ENCODE measurements around the gene METAP2.

METAP2 gene

DNA sequence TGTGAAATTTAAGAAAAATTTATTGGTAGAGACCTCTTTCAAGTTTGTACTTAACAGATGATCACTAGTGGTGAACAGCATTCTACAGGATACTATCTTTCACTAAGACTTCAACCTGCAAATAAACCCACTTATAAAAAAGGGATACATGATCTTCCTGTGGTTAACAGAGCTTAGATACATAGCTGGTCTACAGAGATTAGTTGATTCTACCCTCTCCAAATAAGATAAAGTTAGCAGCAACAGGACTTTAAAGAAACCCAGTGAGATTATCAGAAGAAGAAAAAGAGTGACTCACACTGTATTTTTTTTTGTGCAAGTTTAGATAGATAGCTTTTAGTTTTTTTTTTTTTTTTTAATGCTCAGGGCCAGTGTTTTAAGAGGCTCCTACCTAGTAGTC lies 42.8 kb downstream of the METAP2 start:
- no peak for DNase-seq

GRCh38 chr12:95517246-95517645 lies 43.3 kb downstream of the METAP2 start:
- no peak for DNase-seq

- no peak for DNase-seq
These were observed 45.0 kb downstream of the METAP2 start for GRCh38 chr12:95518944-95519343.

GRCh38 chr12:95520816-95521215 lies 46.9 kb downstream of the METAP2 start:
- DNase-seq = no peak

- peak; percentile 29 for DNase-seq
These were observed 48.7 kb downstream of the METAP2 start for GRCh38 chr12:95522692-95523091.

GRCh38 chr12:95528431-95528830 lies 54.5 kb downstream of the METAP2 start:
- DNase-seq = no peak

DNA sequence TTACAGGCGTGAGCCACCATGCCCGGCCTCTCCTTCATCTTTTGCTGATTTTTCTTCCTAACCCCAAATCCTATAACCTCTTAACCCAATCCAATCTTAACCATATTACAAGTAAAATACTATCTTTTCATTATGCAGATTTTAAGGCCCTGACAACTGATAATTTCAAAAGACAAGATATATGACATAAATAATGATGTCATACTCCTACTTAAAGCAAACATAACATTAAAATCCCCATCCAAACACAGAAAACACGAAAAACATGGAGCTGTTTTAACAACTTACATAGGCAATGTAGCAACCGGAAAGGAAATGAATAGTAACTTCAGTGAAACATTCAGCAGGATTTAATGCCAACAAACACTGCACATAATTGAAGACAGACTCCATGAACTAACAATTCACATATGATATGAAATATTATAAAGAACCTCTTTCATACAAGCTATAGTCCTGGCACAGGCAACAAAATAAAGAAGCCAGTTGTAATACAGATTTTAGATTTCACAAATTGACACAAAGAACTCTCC lies 55.8 kb downstream of the METAP2 start:
- peak; percentile 66 for DNase-seq

DNA sequence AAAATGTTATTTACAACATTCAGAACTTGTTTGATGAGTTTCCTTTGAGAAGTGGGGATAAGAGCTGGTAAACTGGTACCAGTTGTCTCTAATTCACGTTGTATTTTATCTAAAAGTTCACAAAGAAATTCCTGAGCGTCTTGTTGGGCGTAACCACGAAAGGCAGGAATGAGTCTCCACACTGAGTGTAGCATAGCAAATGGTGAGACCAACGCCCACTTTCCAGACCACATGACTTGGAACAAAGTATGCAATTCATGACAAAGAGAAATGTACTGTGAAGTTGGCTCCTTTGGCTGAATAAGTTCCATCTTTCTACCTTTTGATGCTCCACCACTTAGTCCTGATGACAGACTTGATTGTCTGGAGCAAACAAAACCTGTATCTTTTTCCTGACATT lies 58.9 kb downstream of the METAP2 start:
- DNase-seq = peak; percentile 54

GRCh38 chr12:95533985-95534384 lies 60.0 kb downstream of the METAP2 start:
- DNase-seq = no peak

GRCh38 chr12:95538006-95538405 lies 64.1 kb downstream of the METAP2 start:
- DNase-seq = no peak

DNA sequence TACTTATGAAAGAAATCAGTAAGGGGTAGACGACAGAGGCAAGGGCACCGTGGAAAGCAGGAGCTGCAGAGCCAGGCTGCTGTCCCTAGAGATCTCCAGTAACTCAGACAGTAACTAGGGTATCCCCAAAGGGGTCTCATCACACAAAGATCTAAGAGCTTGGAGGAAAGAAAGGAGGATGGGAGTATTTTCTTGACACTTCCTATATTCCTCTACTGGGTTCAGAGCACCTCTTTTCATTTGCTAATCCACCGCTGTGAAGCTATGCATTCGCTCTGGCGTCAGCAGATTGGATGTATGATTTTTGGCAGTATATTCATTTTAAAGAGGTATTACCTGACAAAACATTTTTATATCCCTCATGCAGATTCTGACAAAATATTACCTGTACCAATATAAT lies 64.7 kb downstream of the METAP2 start:
- no peak for DNase-seq

DNA sequence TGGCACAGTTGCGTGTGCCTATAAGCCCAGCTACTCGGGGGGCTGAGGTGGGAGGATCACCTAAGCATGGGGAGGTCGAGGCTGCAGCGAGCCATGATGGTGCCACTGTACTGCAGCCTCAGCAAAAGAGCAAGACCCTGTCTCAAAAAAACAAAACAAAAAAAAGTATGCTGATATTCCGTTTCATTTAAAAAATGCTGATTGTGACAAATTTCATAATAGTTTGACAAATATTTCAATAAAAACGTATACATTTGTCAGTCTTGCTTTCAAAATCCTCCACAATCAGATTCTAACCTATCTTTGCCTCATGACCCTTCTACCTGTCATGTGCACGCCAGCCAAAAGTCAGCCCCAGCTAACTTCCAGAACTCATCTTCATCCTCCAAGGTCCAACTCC lies 67.5 kb downstream of the METAP2 start:
- no peak for DNase-seq

GRCh38 chr12:95543305-95543704 lies 69.4 kb downstream of the METAP2 start:
- no peak for DNase-seq

- no peak for DNase-seq
These were observed 70.8 kb downstream of the METAP2 start for GRCh38 chr12:95544756-95545155.

DNA sequence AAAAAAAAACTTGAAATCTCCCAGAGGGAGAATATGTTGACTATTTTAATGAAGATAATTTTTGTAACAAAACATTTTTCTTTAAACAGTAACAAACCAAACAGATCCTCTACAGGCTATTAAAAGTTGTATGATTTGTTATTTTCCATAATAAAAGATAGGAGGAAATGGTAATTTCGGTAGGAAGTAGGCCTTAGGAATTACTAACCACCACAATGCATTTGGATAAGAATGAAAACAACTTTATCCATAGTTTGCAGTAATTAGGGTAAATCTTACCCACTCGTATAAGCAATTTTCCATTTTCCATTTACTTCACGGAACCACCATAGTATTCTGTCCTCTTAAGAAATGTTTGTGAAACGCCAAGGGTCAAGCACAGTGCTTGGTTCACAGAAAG lies 71.4 kb downstream of the METAP2 start:
- DNase-seq = no peak

DNA sequence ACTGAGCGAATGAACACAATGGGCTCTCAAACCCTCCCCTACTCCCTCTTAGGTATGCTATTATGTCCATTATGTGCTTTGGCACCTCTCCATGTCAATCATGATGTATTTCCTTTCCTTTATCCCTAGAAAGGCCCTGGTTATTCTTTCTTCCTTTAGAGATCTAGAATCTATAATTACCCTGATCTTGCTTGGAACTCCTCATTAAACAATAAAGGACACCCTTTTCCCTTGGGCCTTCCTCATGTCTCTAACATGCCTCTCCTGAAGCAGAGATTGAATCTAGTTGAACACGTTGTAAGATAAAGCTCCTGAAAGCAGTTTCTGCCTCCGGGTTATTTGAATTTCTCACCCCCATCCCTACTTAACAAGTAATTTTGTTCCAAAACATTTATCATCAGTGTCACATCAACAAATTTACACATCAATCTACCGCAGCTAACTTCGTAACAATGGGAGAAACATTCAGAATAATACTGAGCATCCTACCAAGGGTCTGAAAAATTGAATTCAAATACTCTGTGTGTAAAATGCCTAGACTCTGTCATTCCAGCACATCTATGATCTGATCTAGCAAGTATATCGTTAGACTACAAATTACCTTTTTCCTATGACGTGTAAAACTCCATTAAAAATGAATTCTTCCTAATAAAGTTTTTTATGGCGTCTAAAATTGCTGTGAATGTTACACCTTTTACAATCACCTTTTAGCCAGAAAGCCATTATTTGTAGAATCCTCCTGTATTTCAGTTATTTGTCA lies 72.0 kb downstream of the METAP2 start:
- DNase-seq = no peak

- no peak for DNase-seq
These were observed 72.5 kb downstream of the METAP2 start for GRCh38 chr12:95546491-95546813.

- peak; percentile 11 for DNase-seq
These were observed 73.6 kb downstream of the METAP2 start for GRCh38 chr12:95547522-95548055.

DNA sequence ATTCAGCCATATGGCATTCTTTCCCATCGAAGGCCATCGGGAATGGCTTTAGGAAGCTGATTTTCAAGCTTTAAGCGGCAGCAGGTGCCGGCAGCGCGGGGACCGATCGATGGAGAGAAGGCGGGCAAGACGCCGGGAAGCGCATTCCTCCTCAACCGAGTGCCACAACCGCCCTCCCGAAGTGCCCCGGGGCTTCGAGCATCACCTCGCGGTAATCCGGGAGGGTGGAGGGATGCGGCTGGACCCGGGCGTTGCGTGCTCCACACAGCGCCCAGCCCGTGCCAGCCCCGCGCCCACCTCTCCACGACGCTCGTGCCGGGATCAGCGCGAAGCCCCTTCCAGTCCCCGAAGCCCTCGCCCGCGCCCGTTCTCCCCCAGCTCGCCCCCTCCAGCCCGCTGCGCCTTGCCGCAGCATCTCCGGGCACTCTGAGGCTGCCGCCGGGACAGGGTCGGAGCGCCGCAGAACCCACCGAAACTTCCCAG lies 74.1 kb downstream of the METAP2 start:
- DNase-seq = no peak

GRCh38 chr12:95548539-95549391 lies 74.8 kb downstream of the METAP2 start:
- DNase-seq = no peak

- no peak for DNase-seq
These were observed 75.6 kb downstream of the METAP2 start for GRCh38 chr12:95549392-95550084.

- no peak for DNase-seq
These were observed 77.4 kb downstream of the METAP2 start, which contains the start of gene USP44 for GRCh38 chr12:95551305-95551704. Gene USP44, minus strand, starts transcription at chr12:95551476. Its CDS starts 17,220 bp downstream, at chr12:95534256.

All from fibroblast of skin of scalp (primary cell).